NCI-H146 treated with DMSO at 0.1 percent for 48 hours (cell line): ENCODE measurements around the gene TMEM183A.
"Not testable (repeated sequence)": the region's sequence is repeated elsewhere in the genome, so short reads cannot be mapped to it uniquely, and the experiment has no call there.

Experiments used
- DNase-seq: peaks from one replicate; lab custom pipeline; 2025; ENCODE audit not compliant: unreplicated experiment; lab: John Stamatoyannopoulos, UW

Gene TMEM183A

DNA sequence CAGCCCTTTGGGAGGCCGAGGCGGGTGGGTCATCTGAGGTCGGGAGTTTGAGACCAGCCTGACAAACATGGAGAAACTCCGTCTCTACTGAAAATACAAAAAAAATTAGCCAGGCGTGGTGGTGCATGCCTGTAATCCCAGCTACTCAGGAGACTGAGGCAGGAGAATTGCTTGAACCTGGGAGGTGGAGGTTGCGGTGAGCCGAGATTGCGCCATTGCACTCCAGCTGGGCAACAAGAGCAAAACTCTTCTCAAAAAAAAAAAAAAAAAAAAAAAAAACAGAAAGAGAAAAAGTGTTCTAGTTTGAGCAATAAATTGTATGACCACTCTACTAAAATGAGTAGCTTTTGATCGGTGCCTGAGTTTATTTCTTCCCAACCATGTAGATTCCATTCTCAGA, 21.1 kb upstream of the TMEM183A start:
- not testable (repeated sequence) for DNase-seq

DNA sequence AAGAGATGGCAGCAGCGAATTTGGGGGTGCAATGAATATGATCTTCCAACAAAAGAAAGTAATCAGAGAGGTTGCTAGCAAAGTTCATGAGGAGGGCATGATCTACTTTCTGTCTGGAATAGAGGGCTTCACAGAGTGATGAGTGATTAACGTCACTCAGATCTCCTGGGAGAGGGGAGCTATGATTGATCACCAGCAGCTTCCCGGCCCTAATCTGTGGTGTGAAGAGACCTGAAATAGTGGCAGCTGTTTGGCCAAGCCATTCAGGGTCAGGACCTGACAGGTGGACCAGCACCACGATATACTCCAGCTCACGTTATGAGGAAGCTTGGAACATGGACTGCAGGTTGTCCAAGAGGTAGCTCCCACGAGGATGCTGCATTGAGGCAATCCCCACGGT, 19.9 kb upstream of the TMEM183A start:
- DNase-seq, result no peak

- DNase-seq, result no peak
Observed at GRCh38 chr1:202987922-202988583, 19.1 kb upstream of the TMEM183A start.

- no peak for DNase-seq
Observed at GRCh38 chr1:202989879-202990278, 17.3 kb upstream of the TMEM183A start.

GRCh38 chr1:202991112-202991511, 16.1 kb upstream of the TMEM183A start:
- DNase-seq, result no peak

- no peak for DNase-seq
Observed at GRCh38 chr1:202994756-202995155, 12.4 kb upstream of the TMEM183A start.

DNA sequence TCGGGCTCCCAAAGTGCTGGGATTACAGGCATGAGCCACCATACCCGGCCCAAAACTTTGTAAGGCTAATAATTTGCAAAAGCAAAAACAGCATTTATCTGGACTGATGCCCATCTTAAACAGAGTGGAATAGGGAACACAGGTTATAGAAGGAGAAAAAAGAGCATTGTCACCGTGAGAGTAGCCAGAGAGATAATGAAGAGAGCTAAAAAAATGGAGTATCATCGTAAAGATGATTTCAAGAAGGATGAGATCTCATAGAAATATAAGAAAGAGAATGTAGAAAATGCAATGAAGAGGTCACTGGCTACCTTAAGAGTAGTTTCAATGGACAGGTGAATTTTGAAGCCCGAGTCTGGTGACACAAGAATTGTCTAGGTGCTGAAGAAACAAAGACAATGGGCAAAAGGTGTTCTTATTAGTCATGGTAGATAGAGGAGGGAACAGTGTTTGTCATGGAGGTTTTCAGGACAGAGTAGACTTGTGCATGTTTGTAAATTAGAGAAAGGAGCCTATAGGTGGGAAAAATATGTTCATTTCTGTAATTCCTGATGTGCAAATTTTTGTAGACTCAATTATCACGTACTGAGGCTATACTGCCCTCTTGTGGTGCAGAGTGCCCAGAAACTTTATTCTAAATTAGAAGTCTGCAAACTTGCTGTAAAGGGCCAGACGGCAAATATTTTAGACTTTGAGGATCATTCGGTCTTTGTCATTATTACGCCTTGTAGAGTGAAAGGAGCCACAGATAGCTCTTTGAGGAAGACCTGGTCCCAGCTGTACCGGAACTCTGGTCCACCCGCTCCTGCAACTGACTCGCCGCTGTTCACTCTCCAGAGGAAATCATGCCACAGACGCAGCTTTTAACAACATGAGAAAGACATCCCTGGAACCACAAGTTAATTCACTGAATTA, 8.1 kb upstream of the TMEM183A start:
- DNase-seq, result peak; percentile 24

- no peak for DNase-seq
Observed at GRCh38 chr1:203000217-203000944, 6.8 kb upstream of the TMEM183A start.

- DNase-seq, result no peak
Observed at GRCh38 chr1:203001986-203002385, 5.2 kb upstream of the TMEM183A start.

DNA sequence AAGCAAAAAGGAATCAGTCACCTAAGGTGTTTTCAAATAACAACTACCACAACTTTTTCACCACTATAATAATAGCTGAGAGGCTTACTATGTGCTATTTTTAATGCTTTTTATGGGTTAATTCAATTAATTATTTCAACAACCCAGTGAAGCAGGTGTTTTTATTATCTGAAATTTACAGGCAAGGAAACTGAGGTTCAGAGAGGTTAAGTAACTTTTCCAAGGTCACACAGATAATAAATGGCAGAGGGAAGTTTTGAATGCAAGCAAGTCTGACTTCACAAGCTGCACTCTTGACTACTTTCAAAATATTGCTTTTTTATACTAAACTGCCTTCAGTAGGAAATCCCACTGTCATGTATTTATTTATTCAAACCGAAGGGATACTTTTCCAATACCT, 4.2 kb upstream of the TMEM183A start:
- no peak for DNase-seq

- not testable (repeated sequence) for DNase-seq
Observed at GRCh38 chr1:203005395-203006142, 1.6 kb upstream of the TMEM183A start.

GRCh38 chr1:203009185-203009584, 2.0 kb downstream of the TMEM183A start:
- no peak for DNase-seq

GRCh38 chr1:203011582-203011981, 4.4 kb downstream of the TMEM183A start:
- no peak for DNase-seq

DNA sequence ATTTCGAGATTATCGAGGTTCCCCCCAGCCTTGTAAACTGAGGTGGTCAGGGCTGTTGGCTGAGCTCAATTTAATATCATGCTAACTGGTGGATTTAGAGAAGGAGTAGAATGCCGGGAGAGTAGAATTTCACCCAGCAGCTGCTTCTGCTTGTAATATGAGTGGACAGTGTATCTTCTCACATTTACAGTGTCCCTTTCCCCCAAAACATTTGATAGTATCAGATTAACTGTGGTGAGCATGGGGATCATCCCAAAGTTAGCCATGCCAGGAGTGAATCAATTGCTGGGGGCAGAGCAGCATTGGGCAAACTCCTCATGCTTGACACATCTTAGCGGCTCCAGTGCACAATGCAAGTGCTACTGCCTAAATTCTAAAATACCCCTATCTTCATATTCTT, 9.9 kb downstream of the TMEM183A start:
- no peak for DNase-seq

GRCh38 chr1:203017692-203018091, 10.5 kb downstream of the TMEM183A start:
- DNase-seq, result no peak

GRCh38 chr1:203022855-203023254, 15.7 kb downstream of the TMEM183A start:
- not testable (repeated sequence) for DNase-seq

GRCh38 chr1:203025686-203026030, 18.5 kb downstream of the TMEM183A start:
- DNase-seq, result no peak

DNA sequence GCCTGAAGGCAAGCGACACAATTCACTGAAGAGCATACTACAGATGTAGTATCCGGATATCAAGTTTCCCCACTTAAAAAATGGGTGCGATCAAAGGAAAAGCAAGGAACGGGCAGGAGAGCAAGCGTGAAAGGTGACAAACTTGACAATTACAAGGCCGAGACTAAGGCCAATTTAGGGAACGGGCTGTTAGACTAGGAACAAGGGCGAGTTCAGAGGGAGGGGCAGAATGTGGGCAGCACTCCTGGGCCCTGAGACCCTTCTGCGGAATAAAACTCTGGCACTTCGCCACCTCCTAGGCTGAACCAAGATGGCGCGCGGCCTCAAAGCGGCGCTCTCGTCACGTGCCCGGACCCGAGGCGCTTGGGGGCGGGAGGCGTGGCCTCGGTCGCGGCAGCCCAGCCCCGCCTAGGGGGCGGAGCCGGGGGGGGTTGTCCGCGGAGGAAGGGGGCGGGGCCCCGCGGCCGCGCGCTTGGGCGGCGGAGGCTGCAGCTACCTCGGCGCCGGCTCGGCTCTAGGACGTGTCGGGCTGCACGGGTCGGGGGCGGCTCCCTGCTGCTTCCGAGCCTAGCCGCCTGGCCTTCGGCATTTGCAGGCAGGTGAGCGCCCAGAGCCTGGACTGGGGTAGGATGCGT, 19.0 kb downstream of the TMEM183A start, which contains the start of gene PPFIA4:
Gene PPFIA4, plus strand, starts transcription at position 461 of the 635 bp plus-strand sequence. CDS start 12,518 bp downstream, outside the sequence.
- DNase-seq, result peak; percentile 80

DNA sequence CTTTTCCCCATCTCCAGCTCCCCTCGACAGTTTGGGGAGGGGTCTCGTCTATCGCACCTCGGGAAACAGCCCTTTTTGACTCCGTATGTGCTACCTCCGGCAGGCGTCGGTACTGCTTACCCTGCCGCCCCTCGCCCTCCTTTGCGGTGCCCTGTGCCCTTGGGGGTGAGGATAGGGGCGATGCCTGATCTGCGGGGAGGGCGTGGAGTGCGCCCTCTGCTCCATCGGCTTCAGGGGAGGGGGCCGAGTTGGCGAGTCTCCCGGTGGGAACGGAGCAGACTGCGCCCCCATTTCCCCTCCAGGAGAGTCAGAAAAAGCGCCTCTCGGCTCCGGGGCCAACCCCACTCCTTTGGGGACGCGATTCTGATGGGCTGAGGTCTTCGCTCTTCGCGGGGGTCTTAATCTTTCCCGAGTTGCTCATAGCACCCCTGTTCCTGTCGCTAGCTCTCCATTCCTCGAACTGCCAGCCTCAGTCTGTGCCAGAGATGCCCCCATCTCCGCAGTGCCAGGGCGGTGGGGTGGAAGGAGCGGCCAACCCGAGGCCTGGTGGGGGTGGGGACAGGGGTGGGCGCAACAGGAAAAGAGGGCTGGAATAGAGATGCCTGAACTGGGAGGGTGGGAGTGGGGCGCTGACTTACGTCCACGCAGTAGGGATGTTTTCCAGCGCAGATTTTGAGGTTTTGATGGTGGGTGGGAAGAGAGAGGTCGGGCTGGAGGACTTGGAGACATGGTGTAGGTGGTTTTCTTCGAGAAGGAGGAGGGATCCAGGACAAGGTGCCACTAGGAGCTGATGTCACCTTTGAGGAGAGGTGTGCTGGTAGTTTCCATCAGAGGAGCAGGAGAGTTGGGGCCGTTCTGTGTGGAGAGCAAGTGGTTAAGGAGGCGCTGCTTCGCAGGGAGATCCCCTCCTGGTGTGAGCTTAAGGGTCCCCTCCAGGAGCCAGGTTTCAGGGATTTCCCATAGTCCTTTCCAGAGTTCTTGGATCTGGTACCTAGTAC, 19.8 kb downstream of the TMEM183A start:
- DNase-seq, result no peak
